Endothelial cell of hepatic sinusoid (primary cell): ENCODE results near the gene SNX4.
"Not testable (repeated sequence)": the region's sequence is repeated elsewhere in the genome, so short reads cannot be mapped to it uniquely, and the experiment has no call there.

ENCODE experiments used
- in situ Hi-C: cut with HindIII; loops from 2 replicates; pipeline ENCODE4 v1.10.0; 2017; ENCODE audit warnings: low sequenced_read_pairs

Gene SNX4

GRCh38 chr3:125406070-125406469 lies 113.9 kb downstream of the SNX4 start:
- in situ Hi-C loops: no loop called here

GRCh38 chr3:125405515-125405914 lies 114.5 kb downstream of the SNX4 start:
- in situ Hi-C loops: not testable (repeated sequence)

- in situ Hi-C loops: no loop called here
These were observed 116.2 kb downstream of the SNX4 start for GRCh38 chr3:125403789-125404188.

GRCh38 chr3:125402639-125403038 lies 117.4 kb downstream of the SNX4 start:
- in situ Hi-C loops: no loop called here

GRCh38 chr3:125401402-125401801 lies 118.6 kb downstream of the SNX4 start:
- in situ Hi-C loops: no loop called here

GRCh38 chr3:125398952-125399351 lies 121.0 kb downstream of the SNX4 start:
- in situ Hi-C loops: no loop called here
